ENCODE data around the gene OR4F3. TPM values are rescaled to one million over a fixed set of nuclear protein-coding genes. Genes with fewer than 3 reads are reported as not detected.
"Not testable (repeated sequence)": the region's sequence is repeated elsewhere in the genome, so short reads cannot be mapped to it uniquely, and the experiment has no call there.

Gene OR4F3
- polyA plus RNA-seq (ENCODE audit: insufficient read length in 4 of 4) = under 1 TPM in 1 of 4 donors, not detected in 3; 0.21 TPM

- not testable (repeated sequence) for DNase-seq (ENCODE audit: low read depth in 4 of 4, low spot score in 2 of 4)
Observed at GRCh38 chr5:181366968-181367367, at the start of gene OR4F3. Gene OR4F3 (plus strand): TSS chr5:181367268.

Other genes with a start within 250 kb of the OR4F3 start
- gene OR2V1, start 236.1 kb upstream of the OR4F3 start, polyA plus RNA-seq (ENCODE audit: insufficient read length in 4 of 4) = under 1 TPM in 1 of 4 donors, not detected in 3; 0.06 TPM
- not detected for gene OR2V2, start 219.7 kb upstream of the OR4F3 start, polyA plus RNA-seq (ENCODE audit: insufficient read length in 4 of 4)
- under 1 TPM; 0.16 to 0.68 (median 0.25) TPM for gene TRIM7, start 162.1 kb upstream of the OR4F3 start, polyA plus RNA-seq (ENCODE audit: insufficient read length in 4 of 4)
- 10 to 100 TPM; 30.6 to 41.6 (median 36.5) TPM for gene TRIM41, start 144.0 kb upstream of the OR4F3 start, polyA plus RNA-seq (ENCODE audit: insufficient read length in 4 of 4)
- gene RACK1, start 123.4 kb upstream of the OR4F3 start, polyA plus RNA-seq (ENCODE audit: insufficient read length in 4 of 4) = 1,000 to 10,000 TPM; 2,538 to 2,825 (median 2,727) TPM
- gene TRIM52, start 106.1 kb upstream of the OR4F3 start, polyA plus RNA-seq (ENCODE audit: insufficient read length in 4 of 4) = 10 to 100 TPM; 17.4 to 52.7 (median 31.4) TPM

Data from left renal cortex interstitium (tissue), 4 donors.